Measurements from ENCODE around the gene CXCR2.
"Not testable (repeated sequence)": the region's sequence is repeated elsewhere in the genome, so short reads cannot be mapped to it uniquely, and the experiment has no call there.

The CXCR2 gene

DNA sequence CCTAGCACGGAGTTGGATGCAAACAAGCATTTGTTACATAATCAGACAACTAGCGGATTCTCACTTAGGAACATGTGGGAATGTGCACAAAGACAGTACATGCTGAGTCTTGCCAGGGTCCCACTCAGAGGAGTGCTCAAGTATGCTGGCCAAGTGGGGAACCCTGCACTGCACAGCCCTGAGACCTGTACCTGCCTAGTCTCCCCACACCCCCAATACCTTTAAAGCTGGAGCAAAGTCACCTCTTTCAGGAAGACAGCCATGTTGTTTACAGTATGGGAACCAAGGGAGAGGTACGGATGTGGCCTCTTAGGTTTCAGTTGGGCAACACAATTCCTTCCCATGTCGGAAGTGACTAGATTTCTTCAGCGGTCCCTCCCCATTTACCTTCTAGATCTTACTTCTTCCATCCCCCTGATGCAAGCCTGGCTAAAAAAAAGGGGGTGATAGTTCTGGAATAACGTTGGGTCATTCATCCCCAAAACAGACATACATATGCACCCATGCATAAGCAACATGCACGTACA is 30.2 kb downstream of the CXCR2 start:
- TF ChIP-seq ZNF274 (IDR thresholded peaks at IDR 0.05; ENCODE audit: low read depth, low read length): no peak
- H3K4me3 ChIP-seq (ENCODE audit: low read length): no peak overlapping the region

GRCh38 chr2:218161644-218162043 is 35.8 kb downstream of the CXCR2 start:
- TF ChIP-seq ZNF274 (IDR thresholded peaks at IDR 0.05; ENCODE audit: low read depth, low read length): no peak
- no peak overlapping the region for H3K4me3 ChIP-seq (ENCODE audit: low read length)

GRCh38 chr2:218162814-218163213 is 37.0 kb downstream of the CXCR2 start:
- no peak for TF ChIP-seq ZNF274 (IDR thresholded peaks at IDR 0.05; ENCODE audit: low read depth, low read length)
- H3K4me3 ChIP-seq (ENCODE audit: low read length): no peak overlapping the region

GRCh38 chr2:218166791-218167190 is 41.0 kb downstream of the CXCR2 start, which contains the start of gene CXCR1:
CXCR1 (minus strand) TSS chr2:218166962; CDS start chr2:218165211, 1,751 bp downstream.
- no peak for TF ChIP-seq ZNF274 (IDR thresholded peaks at IDR 0.05; ENCODE audit: low read depth, low read length)

DNA sequence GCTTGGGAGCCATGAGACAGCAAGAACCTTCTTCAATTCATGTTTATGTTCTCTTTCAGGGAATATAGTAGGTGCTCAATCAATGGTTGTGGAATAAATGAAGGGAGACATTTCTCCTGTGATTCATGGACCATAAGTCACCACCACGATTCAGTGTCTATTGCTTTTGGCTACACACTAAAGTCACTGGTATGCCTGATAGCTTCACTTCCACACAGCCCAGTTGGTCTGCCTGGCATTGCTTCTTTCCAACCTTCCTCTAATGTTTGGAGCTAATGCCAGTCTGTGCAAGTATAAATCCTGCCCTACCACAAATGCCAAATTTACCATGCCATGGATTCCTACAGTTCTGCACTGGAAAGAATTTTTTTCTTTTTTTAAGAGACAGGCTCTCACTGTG is 42.2 kb downstream of the CXCR2 start:
- no peak for TF ChIP-seq ZNF274 (IDR thresholded peaks at IDR 0.05; ENCODE audit: low read depth, low read length)
- H3K4me3 ChIP-seq (ENCODE audit: low read length): no peak overlapping the region

More at GRCh38 chr2:218166791-218167190, 41.0 kb downstream of the CXCR2 start, which contains the start of gene CXCR1:
- H3K4me3 ChIP-seq (ENCODE audit: low read length): no peak within 1 kb of the TSS

DNA sequence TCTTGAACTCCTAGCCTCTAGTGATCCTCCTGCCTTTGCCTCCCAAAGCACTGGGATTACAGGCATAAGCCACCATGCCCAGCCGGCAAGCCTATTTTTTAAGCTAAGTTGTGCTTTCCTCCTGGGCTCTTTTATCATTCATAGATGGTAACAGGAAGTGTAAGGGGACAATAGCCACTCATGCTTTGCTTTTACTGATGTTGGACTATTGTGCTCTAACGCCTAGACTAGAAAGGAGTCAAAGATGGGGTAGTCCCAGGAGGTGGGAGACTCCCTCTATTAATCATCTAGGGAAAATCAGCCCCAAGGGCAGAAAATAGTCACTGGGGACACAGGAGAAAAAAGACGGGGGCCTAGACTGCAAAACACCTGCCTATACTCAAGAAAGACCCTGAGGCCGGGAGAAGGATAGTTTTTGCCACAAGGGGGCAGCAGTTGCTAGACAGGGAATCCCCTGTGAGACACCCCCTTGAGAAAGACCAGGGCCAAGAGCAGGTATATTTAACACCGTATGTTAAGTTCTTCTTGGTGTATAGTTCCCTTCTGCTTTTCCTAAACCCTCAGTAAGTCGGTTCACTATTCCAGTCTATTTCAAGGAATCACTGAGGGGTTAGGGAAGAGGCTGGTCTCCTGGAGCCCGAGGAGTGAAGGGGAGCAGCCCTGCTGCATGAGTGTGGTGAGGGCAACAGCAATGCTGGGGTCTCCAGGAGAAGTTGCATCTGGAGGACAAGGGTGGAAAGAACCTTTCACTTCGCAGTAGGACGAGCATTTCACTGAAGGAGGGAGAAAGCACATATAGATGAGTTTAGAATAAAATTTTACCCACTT is 43.0 kb downstream of the CXCR2 start:
- TF ChIP-seq ZNF274 (IDR thresholded peaks at IDR 0.05; ENCODE audit: low read depth, low read length): no peak
- no peak overlapping the region for H3K4me3 ChIP-seq (ENCODE audit: low read length)

GRCh38 chr2:218169757-218170546 is 44.1 kb downstream of the CXCR2 start:
- no peak for TF ChIP-seq ZNF274 (IDR thresholded peaks at IDR 0.05; ENCODE audit: low read depth, low read length)
- no peak overlapping the region for H3K4me3 ChIP-seq (ENCODE audit: low read length)

- not testable (repeated sequence) for H3K4me3 ChIP-seq (ENCODE audit: low read length)
Observed at GRCh38 chr2:218171744-218172143, 45.9 kb downstream of the CXCR2 start.

- no peak for TF ChIP-seq ZNF274 (IDR thresholded peaks at IDR 0.05; ENCODE audit: low read depth, low read length)
- no peak overlapping the region for H3K4me3 ChIP-seq (ENCODE audit: low read length)
Observed at GRCh38 chr2:218172845-218173244, 47.0 kb downstream of the CXCR2 start.

- no peak for TF ChIP-seq ZNF274 (IDR thresholded peaks at IDR 0.05; ENCODE audit: low read depth, low read length)
- no peak overlapping the region for H3K4me3 ChIP-seq (ENCODE audit: low read length)
Observed at GRCh38 chr2:218179782-218180181, 54.0 kb downstream of the CXCR2 start.

- no peak overlapping the region for H3K4me3 ChIP-seq (ENCODE audit: low read length)
- TF ChIP-seq ZNF274 (IDR thresholded peaks at IDR 0.05; ENCODE audit: low read depth, low read length): no peak
Observed at GRCh38 chr2:218180467-218181114, 54.8 kb downstream of the CXCR2 start.

GRCh38 chr2:218184331-218184730 is 58.5 kb downstream of the CXCR2 start:
- no peak for TF ChIP-seq ZNF274 (IDR thresholded peaks at IDR 0.05; ENCODE audit: low read depth, low read length)
- no peak overlapping the region for H3K4me3 ChIP-seq (ENCODE audit: low read length)

- H3K4me3 ChIP-seq (ENCODE audit: low read length): no peak overlapping the region
- no peak for TF ChIP-seq ZNF274 (IDR thresholded peaks at IDR 0.05; ENCODE audit: low read depth, low read length)
Observed at GRCh38 chr2:218186355-218186766, 60.5 kb downstream of the CXCR2 start.

All from GM08714 (cell line).